Uterus (tissue), 2 donors: ENCODE results near the gene GPR171.

Experiments used
- CTCF ChIP-seq, 4 experiments: fragments of 200-600 bp in 2 of 4; fragments of 450-650 bp in 2 of 4; sonication (generic) in 2 of 4; IDR thresholded peaks; one replicate each; pipeline ENCODE4 v1.5.1; 2016 to 2019; ENCODE audit warnings: antibody characterized with exemption in 4 of 4, mild to moderate bottlenecking in 2 of 4, moderate library complexity in 1 of 4
- POLR2A ChIP-seq, 2 donors: fragments of 450-650 bp; IDR thresholded peaks; one replicate each; pipeline ENCODE4 v1.6.1; 2016; ENCODE audit warnings: antibody characterized with exemption in 2 of 2, mild to moderate bottlenecking in 1 of 2, moderate library complexity in 1 of 2

GRCh38 chr3:151155409-151156128 is 47.4 kb downstream of the GPR171 start:
- TF ChIP-seq CTCF (IDR thresholded peaks at IDR 0.05) (no peak), POLR2A (IDR thresholded peaks at IDR 0.05) (no peak)
